Body of pancreas (tissue), 4 donors: Measurements from ENCODE around the gene MPND. TPM values are rescaled to one million over a fixed set of nuclear protein-coding genes. Genes with fewer than 3 reads are reported as not detected.
A peak's percentile ranks its signal among the peaks of the same experiment; 100 is the strongest.

Source experiments
- ATAC-seq: fragments of 150-250 bp; one replicate; pipeline ENCODE4 v1.9.1; 2016
- DNase-seq, 4 donors: peaks; one replicate each; pipeline ENCODE4 v3.0.0-alpha.2; 2019
- H3K27ac ChIP-seq, 4 donors: fragments of 200-600 bp; sonication (generic); 1 replicate in 3 of 4; 2 replicates in 1 of 4; pipeline versions ENCODE4 v1.5.1 to v1.6.1; 2016 to 2019; ENCODE audit warnings: mild to moderate bottlenecking in 1 of 4, mixed read lengths in 1 of 4, moderate library complexity in 1 of 4
- H3K27me3 ChIP-seq, 2 donors: fragments of 200-600 bp; sonication (generic); one replicate each; pipeline ENCODE4 v1.6.0; 2016; ENCODE audit warnings: mild to moderate bottlenecking in 1 of 2
- H3K36me3 ChIP-seq, 2 donors: fragments of 200-600 bp; sonication (generic); replicated peaks in 1 of 2; 2 replicates each; pipeline ENCODE4 v1.5.1; 2016; ENCODE audit warnings: low read depth in 2 of 2; ENCODE audit not compliant: insufficient read depth in 1 of 2
- H3K4me1 ChIP-seq: fragments of 200-600 bp; sonication (generic); one replicate; pipeline ENCODE4 v1.6.0; 2016
- H3K4me3 ChIP-seq, 2 donors: fragments of 200-600 bp; sonication (generic); 1 replicate in 1 of 2; 2 replicates in 1 of 2; pipeline ENCODE4 v1.5.1; 2016 to 2019
- H3K9me3 ChIP-seq, 3 donors: fragments of 200-600 bp; sonication (generic); 1 replicate in 2 of 3; 2 replicates in 1 of 3; pipeline ENCODE4 v1.5.1; 2016
- CTCF ChIP-seq, 7 experiments: fragments of 450-650 bp in 4 of 7; fragments of 200-600 bp in 3 of 7; sonication (generic) in 3 of 7; IDR thresholded peaks; one replicate each; pipeline ENCODE4 v1.5.1; 2016 to 2019; ENCODE audit warnings: antibody characterized with exemption in 7 of 7
- POLR2A ChIP-seq, 3 donors: fragments of 450-650 bp; IDR thresholded peaks; one replicate each; pipeline ENCODE4 v1.6.1; 2016; ENCODE audit warnings: antibody characterized with exemption in 3 of 3, mild to moderate bottlenecking in 2 of 3
- WGBS, 2 donors: methylation state at CpG; one replicate each; pipeline ENCODE4 v1.1.5; 2017; 5-methylcytosine and 5-hydroxymethylcytosine counted together
- intact Hi-C: fragments of 100-400 bp; cut with DNase I; formaldehyde crosslinking; loops from one replicate; pipeline ENCODE4 v1.15.1; 2023
- total RNA-seq, 2 donors: library from RNA; depleted of rRNA; stranded (reverse); fragments of >200 nt; gene quantifications; one replicate each; pipeline ENCODE4 v1.1.0, GENCODE V29; 2016

MPND gene
- total RNA-seq, 2 donors from 2014 or later, result 0.99 to 7.5 TPM

GRCh38 chr19:4380254-4380727 is 36.9 kb downstream of the MPND start:
- Histone ChIP-seq H3K27ac (peak overlapping the region; percentile 17 to 82 (median 48)), H3K4me3 (no peak overlapping the region), H3K27me3 (no peaks in the 10 kb centered on the region), H3K36me3 (no peaks in the 10 kb centered on the region), H3K9me3 (no peaks in the 10 kb centered on the region), H3K4me1 (peaks cover 65% of the 10 kb centered on the region)
- ATAC-seq, result no peak
- peak in 2 of 4 donors; percentile 21 to 36 for DNase-seq
- intact Hi-C loops, result no loop called here
- 44 to 66% methylated on average over 15 to 17 of the region's 17 CpGs for WGBS, 2 donors
- TF ChIP-seq CTCF (IDR thresholded peaks at IDR 0.05) (no peak), POLR2A (IDR thresholded peaks at IDR 0.05) (no peak)

GRCh38 chr19:4385291-4386040 is 42.1 kb downstream of the MPND start:
- H3K36me3 ChIP-seq, result no peaks in the 10 kb centered on the region
- WGBS, 2 donors, result 80 to 81% methylated on average over 11 to 15 of the region's 15 CpGs
- no peak overlapping the region for H3K4me3 ChIP-seq
- H3K27me3 ChIP-seq, result no peaks in the 10 kb centered on the region
- intact Hi-C loops, result no loop called here
- TF ChIP-seq CTCF (IDR thresholded peaks at IDR 0.05) (no peak), POLR2A (IDR thresholded peaks at IDR 0.05) (no peak)
- no peaks in the 10 kb centered on the region for H3K9me3 ChIP-seq
- ATAC-seq (no peak), DNase-seq (no peak)
- peaks cover 39% of the 10 kb centered on the region for H3K4me1 ChIP-seq
- no peak overlapping the region for H3K27ac ChIP-seq

- 86 to 89% methylated on average over 11 to 12 of the region's 13 CpGs for WGBS, 2 donors
- H3K36me3 ChIP-seq, result no peaks in the 10 kb centered on the region
- H3K27me3 ChIP-seq, result no peaks in the 10 kb centered on the region
- peaks cover 44% of the 10 kb centered on the region for H3K4me1 ChIP-seq
- no peak overlapping the region for H3K27ac ChIP-seq
- H3K4me3 ChIP-seq, result no peak overlapping the region
- no peak for TF ChIP-seq POLR2A (IDR thresholded peaks at IDR 0.05)
- no peak for TF ChIP-seq CTCF (IDR thresholded peaks at IDR 0.05)
- ATAC-seq, result no peak
- H3K9me3 ChIP-seq, result no peaks in the 10 kb centered on the region
- intact Hi-C loops, result no loop called here
- DNase-seq, result no peak
These were observed 42.9 kb downstream of the MPND start for GRCh38 chr19:4386041-4386782.

- H3K4me1 ChIP-seq, result peaks cover 62% of the 10 kb centered on the region
- ATAC-seq (peak; percentile 22), DNase-seq (peak in 1 of 4 donors; percentile 46)
- H3K27ac ChIP-seq, result peak overlapping the region; percentile 23 to 68 (median 44)
- WGBS, 2 donors, result 44 to 56% methylated on average over 11 to 15 of the region's 16 CpGs
- no peaks in the 10 kb centered on the region for H3K36me3 ChIP-seq
- no peak for TF ChIP-seq CTCF (IDR thresholded peaks at IDR 0.05)
- no peak for TF ChIP-seq POLR2A (IDR thresholded peaks at IDR 0.05)
- intact Hi-C loops, result no loop called here
- H3K4me3 ChIP-seq, result no peak overlapping the region
- H3K27me3 ChIP-seq, result no peaks in the 10 kb centered on the region
- no peaks in the 10 kb centered on the region for H3K9me3 ChIP-seq
These were observed 45.1 kb downstream of the MPND start for GRCh38 chr19:4388337-4389063.
